ENCODE data around the gene RFX6.

The RFX6 gene

DNA sequence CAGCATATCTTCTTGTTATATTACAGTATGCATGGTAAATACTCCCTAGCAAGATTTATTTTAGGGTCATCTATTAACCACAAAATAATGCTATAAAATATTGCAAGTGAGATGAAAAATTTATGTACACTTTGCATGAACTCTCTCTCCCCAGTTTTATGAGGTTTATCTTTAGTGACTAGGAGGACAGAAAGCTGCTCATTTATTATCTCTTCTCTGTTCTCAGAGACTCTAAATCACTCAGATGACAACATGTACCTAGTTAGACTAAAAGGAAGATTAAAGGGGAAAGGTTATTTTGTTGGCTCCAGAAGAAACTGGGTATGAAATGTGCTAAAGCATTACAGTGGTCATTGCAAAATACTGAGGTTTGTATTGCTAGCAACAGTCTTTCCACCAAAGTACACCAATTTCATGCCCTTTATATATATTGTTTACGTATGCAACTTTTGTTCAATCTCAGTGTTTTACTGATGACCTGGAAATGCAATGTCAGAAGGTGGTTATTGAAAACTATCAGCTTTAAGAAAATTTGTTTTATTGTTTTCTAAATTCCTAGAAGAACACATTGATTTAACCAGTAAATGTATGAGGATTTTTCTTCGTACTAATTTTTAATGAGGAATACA lies 11.8 kb downstream of the RFX6 start:
- no peak for DNase-seq (ENCODE audit: low read depth in 2 of 2)

DNA sequence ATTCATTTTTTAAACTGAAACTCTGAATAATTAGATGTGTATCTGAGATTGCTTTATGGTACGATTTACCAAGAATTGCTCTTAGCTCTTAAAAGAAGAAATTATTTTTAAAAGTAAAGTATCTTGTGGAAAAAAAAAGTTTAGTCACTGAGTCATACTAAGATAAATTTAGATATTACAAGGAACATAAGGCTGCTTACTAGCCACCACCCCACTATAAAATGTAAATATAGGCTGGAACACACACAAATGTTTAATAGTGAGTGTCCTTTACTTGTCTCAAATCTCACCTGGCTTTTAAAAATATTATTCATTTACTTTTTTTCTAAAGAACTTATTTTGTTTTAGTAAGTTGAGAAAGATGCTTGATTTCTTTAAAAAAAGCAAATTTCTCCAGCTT lies 17.6 kb downstream of the RFX6 start:
- no peak for DNase-seq (ENCODE audit: low read depth in 2 of 2)

DNA sequence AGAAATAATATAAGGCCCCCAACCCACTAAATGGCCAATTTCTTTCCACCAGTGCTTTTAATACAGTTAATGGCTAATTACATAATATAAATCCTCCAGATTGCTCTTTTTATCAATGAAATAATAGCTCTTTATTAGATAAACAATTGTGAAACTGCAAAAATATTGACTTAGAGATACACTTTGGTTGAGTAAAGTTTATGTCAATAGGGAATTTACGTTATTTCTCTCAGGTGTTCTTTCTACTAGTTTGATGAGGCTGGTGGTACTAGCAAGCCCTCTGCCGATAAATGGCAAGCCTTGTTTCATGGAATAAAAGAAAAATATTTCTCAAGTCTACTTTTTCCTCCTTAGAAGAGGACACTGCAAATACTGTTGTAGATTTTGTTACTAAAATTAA lies 18.9 kb downstream of the RFX6 start:
- no peak for DNase-seq (ENCODE audit: low read depth in 2 of 2)

DNA sequence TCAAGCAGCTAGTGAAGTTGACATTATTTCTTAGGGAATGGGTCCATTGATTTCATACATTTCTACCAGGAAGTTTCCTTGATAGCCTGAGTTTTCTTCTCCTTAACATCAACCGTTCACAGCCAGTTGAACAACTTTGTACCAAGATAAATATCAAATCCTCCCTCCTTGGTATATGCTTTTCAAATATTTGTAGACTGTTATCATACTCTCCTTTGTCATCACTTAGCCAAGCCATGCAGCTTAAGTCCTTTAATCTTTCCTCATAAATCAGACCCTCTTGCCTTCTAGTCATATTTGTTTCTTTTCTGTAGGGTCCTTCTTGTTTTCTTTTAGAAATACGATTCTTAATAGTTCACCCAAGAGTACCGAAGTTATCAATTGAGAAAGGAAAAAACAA lies 25.6 kb downstream of the RFX6 start:
- no peak for DNase-seq (ENCODE audit: low read depth in 2 of 2)

DNA sequence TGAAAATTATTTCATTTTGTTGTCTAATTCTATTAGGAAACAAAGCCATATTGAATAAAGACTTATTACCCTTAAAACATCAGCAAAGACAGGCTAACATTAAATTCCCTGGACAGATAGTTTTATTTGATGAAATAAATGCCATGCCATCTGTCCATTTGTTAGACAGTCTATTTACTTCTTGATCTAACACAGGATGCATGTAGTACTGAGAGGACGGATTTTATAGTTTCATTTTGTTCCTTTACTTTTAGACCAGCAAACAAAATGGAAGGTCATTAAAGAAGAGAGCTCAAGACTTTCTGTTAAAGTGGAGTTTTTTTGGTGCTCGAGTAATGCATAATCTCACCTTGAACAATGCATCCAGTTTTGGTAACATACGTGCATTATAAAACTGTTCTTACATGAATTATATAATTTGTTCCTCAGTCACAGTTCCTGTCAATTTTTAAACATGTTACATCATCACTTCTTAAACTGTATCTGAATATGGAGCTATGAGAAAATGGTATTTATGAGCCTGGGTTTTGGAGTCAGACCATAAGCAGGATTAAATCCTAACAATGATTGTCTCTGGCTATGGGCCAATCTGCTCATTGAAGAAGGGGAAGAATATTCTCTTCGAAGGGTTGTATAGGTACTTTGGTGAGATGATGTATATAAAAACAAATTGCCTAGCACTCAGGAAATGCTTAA lies 46.0 kb downstream of the RFX6 start:
- DNase-seq (ENCODE audit: low read depth in 2 of 2): no peak

DNA sequence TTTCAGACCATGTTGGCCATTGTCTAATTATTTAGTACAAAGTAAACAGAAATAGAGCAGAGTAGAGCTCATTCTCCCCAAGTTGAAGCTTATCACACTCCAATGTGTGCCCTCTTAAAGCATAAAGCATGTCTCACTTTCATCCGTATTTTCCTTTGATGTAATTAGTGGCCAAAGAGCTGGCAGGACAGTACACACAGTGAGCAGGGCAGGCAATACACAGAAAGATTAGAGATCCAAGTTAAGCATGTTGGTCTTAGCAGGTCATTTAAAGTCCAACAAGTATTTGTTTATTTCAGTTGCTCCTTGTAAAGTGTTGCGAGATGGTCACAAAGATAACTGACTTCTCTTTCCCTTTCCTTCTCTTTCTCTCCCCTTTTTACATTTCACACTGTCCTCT lies 47.2 kb downstream of the RFX6 start:
- no peak for DNase-seq (ENCODE audit: low read depth in 2 of 2)

DNA sequence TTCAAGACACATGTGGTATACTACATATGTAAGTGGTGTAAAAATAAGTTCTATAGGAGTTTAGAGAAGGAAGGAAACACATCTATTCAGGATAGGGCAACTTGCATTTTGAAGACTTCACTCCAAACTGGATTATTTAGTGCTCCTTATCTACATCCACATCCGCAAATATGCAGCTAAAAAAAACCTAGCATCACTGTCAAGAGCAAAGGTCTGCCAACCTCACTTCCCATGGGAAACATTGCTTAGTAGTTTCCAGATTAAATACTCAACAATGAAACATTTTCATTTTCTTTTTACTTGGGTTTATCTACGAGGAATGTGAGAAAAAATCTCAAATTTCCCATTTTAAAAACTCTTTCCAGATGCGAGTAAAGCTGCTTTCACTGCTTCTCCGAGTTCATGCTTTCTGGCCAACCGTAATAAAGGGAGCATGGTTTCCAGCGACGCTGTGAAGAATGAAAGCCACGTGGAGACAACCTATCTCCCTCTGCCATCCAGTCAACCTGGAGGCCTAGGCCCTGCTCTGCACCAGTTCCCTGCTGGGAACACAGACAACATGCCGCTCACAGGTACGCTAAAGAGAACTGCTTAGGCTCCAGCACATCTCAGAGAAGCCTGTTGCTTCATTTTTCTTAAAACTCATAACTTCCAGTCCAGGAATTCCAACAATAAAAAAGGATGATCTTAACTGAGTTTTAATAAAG lies 48.2 kb downstream of the RFX6 start:
- no peak for DNase-seq (ENCODE audit: low read depth in 2 of 2)

DNA sequence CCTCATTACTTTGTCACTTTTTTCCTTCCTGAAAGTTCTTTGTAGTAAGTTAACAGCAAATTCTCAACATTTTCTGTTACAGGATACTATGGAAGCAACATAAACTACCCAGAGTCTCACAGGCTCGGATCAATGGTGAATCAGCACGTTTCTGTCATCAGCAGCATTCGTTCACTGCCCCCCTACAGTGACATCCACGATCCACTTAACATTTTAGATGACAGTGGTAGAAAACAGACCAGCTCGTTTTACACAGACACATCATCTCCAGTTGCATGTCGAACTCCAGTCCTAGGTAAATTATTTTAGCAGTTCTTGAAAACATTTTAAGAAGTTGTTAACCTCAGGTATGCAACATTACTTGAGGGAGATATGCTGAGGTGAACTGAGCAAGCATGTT lies 51.6 kb downstream of the RFX6 start:
- DNase-seq (ENCODE audit: low read depth in 2 of 2): no peak

DNA sequence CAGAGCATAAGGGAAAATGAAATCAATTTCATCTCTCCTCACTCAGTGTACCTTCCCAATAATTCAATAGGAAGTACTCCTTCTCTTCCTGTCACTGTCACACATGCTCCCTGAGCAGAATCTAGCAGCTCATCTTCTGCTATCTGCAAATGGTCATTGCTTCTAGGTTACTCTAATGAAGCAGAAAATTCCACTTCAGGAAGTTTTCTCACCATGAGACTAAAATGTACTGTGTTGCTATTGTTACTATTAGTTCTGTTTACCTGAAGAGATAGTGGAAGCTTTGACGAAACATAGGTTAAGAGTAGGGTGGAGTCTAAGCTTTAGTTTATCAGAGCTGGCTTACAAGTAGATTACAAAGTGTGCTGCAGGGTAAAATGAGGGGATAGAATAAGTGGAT lies 52.8 kb downstream of the RFX6 start:
- no peak for DNase-seq (ENCODE audit: low read depth in 2 of 2)

DNA sequence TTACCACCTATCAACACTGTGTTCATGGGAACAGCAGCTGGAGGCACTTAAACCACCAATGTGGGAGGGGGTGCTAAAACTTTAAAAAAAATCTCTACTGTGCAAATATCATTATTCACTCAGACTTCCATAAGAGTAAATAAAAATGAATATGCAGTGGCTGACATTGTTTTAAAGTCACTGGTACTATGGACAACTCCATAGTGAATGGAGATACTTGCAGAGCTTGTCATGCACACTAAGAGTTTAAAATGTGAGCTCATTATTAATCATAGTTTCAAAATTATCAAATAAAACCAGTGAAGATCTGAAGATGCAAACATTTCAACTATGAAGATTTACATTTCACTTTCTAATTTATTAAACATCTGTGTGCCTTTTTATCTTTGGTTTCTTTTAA lies 54.4 kb downstream of the RFX6 start:
- no peak for DNase-seq (ENCODE audit: low read depth in 2 of 2)

DNA sequence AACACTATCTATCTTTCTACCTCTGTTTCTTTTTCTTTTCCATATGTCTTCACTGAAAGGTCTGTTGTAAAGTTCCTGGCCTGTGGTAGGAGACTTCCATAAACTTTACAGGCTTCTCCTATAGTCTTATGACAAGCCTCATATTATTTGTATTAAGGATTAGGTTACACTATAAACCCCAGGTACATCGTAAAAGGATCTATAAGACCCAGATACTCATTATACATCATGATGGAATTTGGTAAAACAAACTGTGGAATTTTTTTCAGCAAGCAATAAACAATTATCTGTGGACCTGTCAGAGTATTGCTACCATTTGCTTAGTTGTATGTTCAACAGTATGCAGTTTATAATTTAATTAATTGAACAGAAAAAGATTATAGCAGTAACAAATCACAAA lies 55.5 kb downstream of the RFX6 start:
- no peak for DNase-seq (ENCODE audit: low read depth in 2 of 2)

DNA sequence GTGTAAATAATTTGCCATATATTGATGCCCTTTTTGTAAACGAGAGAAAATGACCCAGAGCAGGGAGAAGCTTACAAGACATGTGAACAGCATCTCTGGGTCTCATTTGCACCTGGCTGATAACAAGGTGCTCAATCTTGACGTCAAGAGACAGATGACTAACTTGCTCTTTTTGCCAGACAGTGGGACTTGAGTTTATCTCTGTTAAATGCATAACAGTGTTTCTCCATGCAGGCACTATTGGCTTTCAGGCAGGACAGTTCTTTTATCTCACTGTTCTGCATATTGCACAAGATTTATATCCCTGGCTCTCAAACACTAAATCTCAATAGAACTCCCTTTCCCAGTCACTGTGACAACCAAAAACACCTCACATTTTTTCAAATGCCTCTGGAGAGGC lies 56.4 kb downstream of the RFX6 start:
- DNase-seq (ENCODE audit: low read depth in 2 of 2): no peak

DNA sequence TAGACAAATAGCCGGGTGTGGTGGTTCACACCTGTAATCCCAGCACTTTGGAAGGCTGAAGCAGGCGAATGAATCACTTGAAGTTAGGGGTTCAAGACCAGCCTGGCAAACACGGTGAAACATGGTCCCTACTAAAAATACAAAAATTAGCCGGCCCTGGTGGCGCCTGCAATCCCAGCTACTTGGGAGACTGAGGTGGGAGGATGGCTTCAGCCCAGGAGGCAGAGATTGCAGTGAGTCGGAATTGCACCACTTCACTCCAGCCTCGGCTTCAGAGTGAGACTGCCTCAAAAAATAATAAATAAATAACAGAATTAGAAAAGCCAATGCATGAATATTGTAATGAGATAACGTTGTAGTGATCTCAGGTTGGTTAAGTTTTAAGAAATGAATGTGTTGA lies 61.3 kb downstream of the RFX6 start:
- DNase-seq (ENCODE audit: low read depth in 2 of 2): no peak

DNA sequence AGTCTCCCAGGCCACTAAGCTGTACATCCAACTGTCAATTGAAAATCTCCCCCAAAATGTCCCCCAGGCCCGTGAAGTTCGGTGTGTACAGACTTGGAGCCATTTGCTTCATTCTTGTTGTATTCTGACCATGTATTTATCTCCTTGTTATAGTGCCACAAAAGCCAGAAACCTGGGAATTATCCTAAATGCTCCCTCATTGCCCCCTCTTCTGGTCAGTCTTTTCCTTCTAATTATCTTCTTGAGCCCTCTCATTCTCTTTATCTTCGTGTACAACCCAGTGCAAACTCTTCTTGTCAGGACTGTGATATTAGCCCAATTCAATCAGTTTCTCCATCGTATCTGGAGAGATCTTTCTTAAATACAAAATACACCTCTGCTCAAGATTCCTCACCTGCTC lies 64.7 kb downstream of the RFX6 start:
- DNase-seq (ENCODE audit: low read depth in 2 of 2): no peak

DNA sequence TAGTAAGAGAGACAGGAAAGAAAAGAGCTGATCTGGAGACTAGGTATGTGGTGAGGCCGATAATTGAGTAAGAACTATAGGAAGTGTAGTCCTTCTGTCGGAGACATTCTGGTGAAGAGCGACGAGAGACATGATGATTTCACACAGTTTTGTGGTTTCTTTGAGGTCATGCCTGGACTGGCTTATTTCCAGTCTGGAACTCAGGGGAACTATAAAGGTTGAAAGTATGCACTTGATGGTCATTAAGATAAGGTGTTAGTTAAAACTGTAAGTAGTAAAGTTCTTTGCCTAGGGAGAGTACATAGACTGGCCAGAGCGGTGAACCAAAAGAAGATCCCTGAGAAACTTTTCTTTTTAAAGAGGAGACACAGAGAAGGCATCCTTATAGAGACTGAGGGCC lies 68.8 kb downstream of the RFX6 start:
- no peak for DNase-seq (ENCODE audit: low read depth in 2 of 2)

DNA sequence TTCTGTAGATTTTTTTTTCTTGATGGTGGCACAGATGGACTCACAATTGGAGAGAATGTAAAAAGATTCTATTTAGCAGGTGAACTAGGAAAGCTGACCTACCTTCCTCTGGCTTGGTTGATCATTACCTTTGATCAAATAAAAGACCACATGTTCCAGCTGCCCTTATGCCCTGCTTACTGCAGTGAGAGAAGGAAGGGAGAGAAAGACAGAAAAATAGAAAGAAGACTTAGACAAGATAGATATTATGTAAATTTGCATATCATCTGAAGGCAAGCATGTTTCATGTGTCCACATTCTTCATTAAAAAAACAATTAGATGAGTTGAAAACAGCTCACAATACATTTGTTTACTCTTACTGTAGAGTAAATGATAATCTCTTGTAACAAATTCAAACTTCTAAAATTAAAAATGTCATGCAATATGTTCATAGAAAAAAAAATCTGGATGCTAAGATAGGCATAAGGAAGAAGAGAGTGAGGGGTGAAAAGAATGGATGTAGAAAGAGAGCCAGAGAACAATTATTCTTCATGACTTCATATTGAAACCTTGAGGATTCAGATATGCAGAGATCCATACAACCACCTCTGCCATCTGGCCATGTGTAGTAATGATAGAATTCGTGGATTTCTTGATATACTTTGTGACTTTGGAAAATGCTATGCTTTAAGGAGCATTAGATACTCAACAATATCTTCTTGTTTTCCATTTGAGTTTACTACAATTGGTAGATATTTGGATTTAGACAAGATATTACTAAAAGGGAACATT lies 71.7 kb downstream of the RFX6 start:
- no peak for DNase-seq (ENCODE audit: low read depth in 2 of 2)

DNA sequence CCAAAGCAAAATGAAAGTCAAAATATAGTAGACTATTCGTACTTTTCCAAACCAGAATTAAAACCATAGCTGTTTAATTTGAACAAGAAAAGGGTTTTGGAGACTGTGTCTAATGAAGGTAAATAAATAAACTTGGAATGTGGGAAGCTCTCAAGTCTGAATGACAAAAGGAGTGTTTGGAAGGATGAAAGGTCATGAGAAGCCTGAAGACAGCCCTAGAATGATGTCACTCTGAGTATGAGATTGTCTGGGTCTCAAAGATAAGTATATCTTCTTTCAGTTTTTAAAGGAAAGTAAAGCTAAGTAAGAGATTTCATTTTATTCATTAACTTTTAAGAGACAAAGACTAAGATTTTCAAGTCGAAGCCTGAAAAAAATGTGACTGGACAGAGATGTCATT lies 72.9 kb downstream of the RFX6 start:
- DNase-seq (ENCODE audit: low read depth in 2 of 2): no peak

DNA sequence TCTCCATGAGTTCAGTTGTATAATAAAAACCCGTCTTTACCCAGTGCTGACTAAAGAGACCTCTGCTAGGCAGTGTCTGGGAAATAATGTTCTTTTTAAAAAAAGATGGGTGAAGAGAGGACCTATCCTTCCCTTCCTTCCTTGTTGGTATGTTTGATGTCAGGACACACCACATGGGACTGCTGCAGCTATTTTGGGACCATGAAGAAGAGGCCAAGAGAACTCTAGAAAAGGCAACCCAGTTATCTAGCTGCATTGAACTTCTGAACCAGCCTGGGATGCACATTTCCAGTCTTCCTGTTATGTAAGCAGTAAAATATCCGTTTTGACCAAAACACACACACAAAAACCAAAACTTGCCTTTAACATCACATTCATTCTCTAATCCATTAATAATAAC lies 77.3 kb downstream of the RFX6 start:
- DNase-seq (ENCODE audit: low read depth in 2 of 2): no peak

DNA sequence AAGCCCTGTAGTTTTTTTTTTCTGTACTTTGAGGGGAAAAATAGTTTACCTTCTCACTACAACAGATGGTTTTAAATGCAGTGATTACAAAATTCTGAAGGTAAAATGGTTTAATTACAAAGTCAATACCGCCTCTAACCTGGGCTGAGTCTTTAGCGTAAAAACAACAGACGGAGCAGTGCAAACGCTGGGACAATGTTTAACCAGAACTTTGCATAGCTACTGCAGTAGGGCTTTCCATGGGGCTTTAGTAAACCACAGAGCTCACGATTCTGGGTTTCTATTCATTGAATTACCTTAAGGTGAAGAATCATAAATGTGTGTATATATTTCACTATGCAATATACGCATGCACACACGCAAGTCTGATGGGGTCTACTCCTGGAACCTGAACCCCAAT lies 77.9 kb downstream of the RFX6 start:
- no peak for DNase-seq (ENCODE audit: low read depth in 2 of 2)

DNA sequence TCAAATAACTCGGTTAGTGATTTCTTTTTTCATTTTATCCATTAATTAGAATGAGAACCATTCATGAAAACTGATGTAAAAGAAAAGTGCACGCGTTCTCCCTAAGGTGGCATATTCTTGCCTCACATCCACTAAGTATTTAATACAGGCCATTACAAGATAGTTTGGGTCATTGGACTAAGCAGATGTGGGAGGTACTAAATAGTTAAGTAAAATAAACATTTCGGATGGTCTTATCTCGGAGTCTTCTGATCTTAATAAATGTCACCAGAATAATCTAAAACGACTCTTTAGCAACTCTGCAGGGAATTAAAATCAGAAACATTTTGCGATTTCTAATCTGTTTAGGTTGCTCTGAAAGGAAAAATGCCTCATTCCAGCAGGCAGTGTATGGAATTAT lies 78.7 kb downstream of the RFX6 start:
- no peak for DNase-seq (ENCODE audit: low read depth in 2 of 2)

DNA sequence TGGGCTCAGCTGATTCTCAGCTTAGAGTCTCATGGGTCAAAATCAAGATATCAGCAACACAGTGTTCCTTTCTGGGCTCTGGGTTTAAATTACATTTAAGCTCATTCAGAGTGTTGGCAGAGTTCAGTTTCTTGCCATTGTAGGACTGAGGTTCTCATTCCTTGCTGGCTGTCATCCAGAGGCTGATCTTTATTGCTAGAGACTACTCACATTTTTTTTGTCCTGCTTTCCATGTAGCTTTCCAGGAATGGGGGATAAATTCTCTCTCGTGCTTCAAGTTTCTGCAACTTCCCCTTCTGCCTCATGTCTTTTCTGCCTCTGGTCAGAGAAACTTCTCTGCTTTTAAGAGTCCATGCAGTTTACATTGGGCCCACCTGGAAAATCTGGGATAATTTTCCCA lies 86.9 kb downstream of the RFX6 start:
- DNase-seq (ENCODE audit: low read depth in 2 of 2): no peak

DNA sequence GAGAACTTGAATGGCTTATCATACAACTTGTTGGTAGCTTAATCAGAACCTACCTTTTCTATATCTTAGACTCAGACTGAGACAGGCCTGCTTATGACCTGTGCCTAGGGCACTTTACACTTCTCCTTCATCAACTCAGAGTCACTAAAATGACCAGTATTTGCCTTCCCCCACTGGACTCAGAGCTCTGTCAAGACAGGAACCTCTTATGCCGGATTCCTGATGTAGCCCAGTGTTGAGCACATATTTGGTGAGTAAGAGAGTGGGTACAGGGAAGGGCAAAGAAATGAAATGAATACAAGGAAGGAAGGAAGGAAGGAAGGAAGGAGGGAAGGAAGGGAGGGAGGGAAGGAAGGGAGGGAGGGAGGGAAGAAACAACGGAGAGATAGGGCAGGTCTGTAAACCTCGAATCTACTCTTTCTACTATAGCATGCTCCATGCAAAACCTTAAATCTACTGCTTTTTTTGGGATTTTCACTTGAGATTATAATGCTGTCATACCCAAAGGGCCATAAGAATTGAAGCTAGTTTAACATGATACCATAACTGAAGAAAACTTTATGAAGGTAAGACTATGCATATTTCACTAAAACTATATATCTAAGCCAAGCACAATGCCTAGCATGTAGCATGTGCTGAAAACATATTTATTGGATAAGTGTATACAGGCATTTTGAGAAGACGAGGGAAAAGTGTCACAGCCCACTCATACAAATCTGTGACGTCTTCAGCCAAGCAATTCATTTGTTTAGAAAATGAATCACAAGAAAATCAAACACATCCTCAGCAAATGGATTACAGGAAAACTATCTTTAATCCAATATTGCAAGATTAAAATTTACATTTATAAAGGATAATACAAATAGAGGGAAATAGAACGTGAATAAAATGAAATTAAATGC lies 89.9 kb downstream of the RFX6 start:
- DNase-seq (ENCODE audit: low read depth in 2 of 2): no peak

All from stimulated activated CD4-positive, alpha-beta T cell treated with anti-CD3 and anti-CD28 coated beads, Interleukin-15, amount 100 ng/mL, for 48 hours (primary cell).